Activated naive CD4-positive, alpha-beta T cell (primary cell): Measurements from ENCODE around the gene SLBP.

ENCODE experiments used
- DNase-seq, 4 experiments: peaks; one replicate each; lab custom pipeline; 2025; lab: John Stamatoyannopoulos, UW

Gene SLBP

GRCh38 chr4:1653776-1654175, 58.3 kb downstream of the SLBP start:
- DNase-seq: no peak

DNA sequence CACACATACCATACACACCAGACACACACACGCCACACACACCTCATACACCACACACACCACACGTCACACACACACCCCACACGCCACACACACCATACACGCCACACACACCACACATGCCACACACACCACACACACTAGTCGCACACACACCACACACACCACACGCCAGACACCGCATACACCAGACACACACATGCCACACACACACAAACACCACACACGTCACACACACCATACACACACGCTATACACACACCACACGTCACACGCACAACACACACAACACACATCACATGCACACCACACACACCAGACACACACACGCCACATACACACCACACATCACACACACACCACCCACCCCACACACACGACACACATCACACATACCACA, 60.0 kb downstream of the SLBP start:
- no peak for DNase-seq

- DNase-seq: no peak
These were observed 60.5 kb downstream of the SLBP start for GRCh38 chr4:1651609-1652008.

- no peak for DNase-seq
These were observed 63.2 kb downstream of the SLBP start for GRCh38 chr4:1648962-1649361.

DNA sequence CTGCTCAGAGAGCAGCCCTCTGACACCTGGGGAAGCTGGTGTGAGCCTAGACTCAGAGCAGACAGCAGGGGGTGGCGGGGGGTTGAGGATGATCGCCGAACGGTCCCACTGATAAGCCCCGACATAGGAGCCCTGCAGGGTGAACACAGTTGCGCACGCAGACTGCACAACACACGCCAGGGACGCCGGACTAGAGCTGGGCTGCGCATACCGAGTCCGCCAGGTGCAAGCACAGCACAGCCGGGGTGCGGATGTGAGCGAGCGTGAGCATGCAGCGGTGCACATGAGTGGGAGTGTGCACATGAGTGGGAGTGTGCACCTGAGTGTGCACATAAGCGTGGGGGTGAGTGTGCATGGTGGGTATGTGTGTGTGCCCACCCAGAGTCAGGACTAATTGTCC, 64.7 kb downstream of the SLBP start:
- no peak for DNase-seq

GRCh38 chr4:1646690-1647089, 65.4 kb downstream of the SLBP start:
- DNase-seq: no peak

GRCh38 chr4:1644891-1645657, 67.0 kb downstream of the SLBP start:
- no peak for DNase-seq

DNA sequence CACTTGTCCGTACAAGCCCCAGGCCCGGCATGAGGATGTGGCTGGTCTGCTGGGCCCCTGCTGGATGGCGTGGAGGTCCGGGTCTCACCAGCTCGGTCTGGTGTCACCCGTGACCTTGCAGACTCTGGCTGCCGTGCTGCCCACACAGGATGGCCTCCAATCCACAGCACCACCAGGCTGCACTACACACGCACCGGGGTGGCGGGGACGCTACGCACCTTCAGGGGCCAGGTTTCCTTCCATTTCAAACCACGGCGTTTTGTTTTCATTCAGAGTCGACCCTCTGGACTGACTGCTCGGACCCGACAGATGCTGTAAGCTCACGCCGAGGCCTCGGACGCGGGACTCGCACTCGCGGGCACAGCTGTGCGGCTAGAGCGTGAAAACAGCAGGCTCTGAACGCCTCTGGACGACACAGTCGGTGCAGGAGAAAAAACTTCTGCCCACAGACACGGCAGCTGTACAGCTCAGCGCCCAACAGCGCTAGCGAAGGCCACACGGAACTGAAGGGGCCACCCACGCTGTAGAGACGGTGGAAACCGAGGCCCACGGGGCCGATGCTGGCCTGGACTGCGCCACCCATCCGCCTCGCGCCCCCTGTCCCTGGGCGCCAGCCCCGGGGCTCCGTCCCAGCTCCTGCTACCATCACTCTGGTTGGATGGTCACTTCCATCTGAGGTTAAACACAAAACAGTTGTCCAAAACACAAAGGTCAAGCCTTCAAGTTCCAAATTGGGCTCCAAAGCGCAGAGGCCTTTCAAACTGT, 68.0 kb downstream of the SLBP start:
- DNase-seq: no peak
